Measurements from ENCODE around the gene NME2.

NME2 gene

GRCh38 chr17:51153210-51154072, 12.8 kb upstream of the NME2 start, which contains the start of gene NME1 (continued):
- TF ChIP-seq, protein P1, sequence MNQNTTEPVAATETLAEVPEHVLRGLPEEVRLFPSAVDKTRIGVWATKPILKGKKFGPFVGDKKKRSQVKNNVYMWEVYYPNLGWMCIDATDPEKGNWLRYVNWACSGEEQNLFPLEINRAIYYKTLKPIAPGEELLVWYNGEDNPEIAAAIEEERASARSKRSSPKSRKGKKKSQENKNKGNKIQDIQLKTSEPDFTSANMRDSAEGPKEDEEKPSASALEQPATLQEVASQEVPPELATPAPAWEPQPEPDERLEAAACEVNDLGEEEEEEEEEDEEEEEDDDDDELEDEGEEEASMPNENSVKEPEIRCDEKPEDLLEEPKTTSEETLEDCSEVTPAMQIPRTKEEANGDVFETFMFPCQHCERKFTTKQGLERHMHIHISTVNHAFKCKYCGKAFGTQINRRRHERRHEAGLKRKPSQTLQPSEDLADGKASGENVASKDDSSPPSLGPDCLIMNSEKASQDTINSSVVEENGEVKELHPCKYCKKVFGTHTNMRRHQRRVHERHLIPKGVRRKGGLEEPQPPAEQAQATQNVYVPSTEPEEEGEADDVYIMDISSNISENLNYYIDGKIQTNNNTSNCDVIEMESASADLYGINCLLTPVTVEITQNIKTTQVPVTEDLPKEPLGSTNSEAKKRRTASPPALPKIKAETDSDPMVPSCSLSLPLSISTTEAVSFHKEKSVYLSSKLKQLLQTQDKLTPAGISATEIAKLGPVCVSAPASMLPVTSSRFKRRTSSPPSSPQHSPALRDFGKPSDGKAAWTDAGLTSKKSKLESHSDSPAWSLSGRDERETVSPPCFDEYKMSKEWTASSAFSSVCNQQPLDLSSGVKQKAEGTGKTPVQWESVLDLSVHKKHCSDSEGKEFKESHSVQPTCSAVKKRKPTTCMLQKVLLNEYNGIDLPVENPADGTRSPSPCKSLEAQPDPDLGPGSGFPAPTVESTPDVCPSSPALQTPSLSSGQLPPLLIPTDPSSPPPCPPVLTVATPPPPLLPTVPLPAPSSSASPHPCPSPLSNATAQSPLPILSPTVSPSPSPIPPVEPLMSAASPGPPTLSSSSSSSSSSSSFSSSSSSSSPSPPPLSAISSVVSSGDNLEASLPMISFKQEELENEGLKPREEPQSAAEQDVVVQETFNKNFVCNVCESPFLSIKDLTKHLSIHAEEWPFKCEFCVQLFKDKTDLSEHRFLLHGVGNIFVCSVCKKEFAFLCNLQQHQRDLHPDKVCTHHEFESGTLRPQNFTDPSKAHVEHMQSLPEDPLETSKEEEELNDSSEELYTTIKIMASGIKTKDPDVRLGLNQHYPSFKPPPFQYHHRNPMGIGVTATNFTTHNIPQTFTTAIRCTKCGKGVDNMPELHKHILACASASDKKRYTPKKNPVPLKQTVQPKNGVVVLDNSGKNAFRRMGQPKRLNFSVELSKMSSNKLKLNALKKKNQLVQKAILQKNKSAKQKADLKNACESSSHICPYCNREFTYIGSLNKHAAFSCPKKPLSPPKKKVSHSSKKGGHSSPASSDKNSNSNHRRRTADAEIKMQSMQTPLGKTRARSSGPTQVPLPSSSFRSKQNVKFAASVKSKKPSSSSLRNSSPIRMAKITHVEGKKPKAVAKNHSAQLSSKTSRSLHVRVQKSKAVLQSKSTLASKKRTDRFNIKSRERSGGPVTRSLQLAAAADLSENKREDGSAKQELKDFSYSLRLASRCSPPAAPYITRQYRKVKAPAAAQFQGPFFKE (tag by site-specific recombination; IDR thresholded peaks at IDR 0.05; ENCODE audit: borderline replicate concordance): 0 out of 2 replicates have a peak, but pooled peaks have one; percentile 94
- TF ChIP-seq YY1 (tag by site-specific recombination; IDR thresholded peaks at IDR 0.05): peak; percentile 90
- TF ChIP-seq ZNF146 (tag by site-specific recombination; IDR thresholded peaks at IDR 0.05): peak; percentile 67
- TF ChIP-seq ZNF48 (tag by site-specific recombination; IDR thresholded peaks at IDR 0.05): no peak
- peak; percentile 98 for TF ChIP-seq ZEB2 (tag by site-specific recombination; IDR thresholded peaks at IDR 0.05)
- peak; percentile 76; the same call in 1 of the 2 replicates for TF ChIP-seq ZNF239 (tag by site-specific recombination; IDR thresholded peaks at IDR 0.05)
- peak; percentile 99 for TF ChIP-seq ZSCAN5A (tag by site-specific recombination; IDR thresholded peaks at IDR 0.05)
- no peak for TF ChIP-seq ZNF529 (tag by site-specific recombination; IDR thresholded peaks at IDR 0.05; ENCODE audit: insufficient replicate concordance)
- TF ChIP-seq ZBTB48 (tag by site-specific recombination; IDR thresholded peaks at IDR 0.05): peak; percentile 64
- TF ChIP-seq, protein P2, sequence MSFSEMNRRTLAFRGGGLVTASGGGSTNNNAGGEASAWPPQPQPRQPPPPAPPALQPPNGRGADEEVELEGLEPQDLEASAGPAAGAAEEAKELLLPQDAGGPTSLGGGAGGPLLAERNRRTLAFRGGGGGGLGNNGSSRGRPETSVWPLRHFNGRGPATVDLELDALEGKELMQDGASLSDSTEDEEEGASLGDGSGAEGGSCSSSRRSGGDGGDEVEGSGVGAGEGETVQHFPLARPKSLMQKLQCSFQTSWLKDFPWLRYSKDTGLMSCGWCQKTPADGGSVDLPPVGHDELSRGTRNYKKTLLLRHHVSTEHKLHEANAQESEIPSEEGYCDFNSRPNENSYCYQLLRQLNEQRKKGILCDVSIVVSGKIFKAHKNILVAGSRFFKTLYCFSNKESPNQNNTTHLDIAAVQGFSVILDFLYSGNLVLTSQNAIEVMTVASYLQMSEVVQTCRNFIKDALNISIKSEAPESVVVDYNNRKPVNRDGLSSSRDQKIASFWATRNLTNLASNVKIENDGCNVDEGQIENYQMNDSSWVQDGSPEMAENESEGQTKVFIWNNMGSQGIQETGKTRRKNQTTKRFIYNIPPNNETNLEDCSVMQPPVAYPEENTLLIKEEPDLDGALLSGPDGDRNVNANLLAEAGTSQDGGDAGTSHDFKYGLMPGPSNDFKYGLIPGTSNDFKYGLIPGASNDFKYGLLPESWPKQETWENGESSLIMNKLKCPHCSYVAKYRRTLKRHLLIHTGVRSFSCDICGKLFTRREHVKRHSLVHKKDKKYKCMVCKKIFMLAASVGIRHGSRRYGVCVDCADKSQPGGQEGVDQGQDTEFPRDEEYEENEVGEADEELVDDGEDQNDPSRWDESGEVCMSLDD (tag by site-specific recombination; IDR thresholded peaks at IDR 0.05): peak; percentile 84
- TF ChIP-seq KLF1 (tag by site-specific recombination; IDR thresholded peaks at IDR 0.05): peak; percentile 72
- TF ChIP-seq ZNF600 (tag by site-specific recombination; IDR thresholded peaks at IDR 0.05): peak; percentile 100
- TF ChIP-seq, protein P3, sequence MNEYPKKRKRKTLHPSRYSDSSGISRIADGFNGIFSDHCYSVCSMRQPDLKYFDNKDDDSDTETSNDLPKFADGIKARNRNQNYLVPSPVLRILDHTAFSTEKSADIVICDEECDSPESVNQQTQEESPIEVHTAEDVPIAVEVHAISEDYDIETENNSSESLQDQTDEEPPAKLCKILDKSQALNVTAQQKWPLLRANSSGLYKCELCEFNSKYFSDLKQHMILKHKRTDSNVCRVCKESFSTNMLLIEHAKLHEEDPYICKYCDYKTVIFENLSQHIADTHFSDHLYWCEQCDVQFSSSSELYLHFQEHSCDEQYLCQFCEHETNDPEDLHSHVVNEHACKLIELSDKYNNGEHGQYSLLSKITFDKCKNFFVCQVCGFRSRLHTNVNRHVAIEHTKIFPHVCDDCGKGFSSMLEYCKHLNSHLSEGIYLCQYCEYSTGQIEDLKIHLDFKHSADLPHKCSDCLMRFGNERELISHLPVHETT (tag by site-specific recombination; IDR thresholded peaks at IDR 0.05): peak; percentile 100
- no peak for TF ChIP-seq SETDB1 (IDR thresholded peaks at IDR 0.05; ENCODE audit: insufficient read length, low read length)
- TF ChIP-seq ZNF311 (tag by site-specific recombination; IDR thresholded peaks at IDR 0.05; ENCODE audit: borderline replicate concordance): no peak
- TF ChIP-seq, protein P4, sequence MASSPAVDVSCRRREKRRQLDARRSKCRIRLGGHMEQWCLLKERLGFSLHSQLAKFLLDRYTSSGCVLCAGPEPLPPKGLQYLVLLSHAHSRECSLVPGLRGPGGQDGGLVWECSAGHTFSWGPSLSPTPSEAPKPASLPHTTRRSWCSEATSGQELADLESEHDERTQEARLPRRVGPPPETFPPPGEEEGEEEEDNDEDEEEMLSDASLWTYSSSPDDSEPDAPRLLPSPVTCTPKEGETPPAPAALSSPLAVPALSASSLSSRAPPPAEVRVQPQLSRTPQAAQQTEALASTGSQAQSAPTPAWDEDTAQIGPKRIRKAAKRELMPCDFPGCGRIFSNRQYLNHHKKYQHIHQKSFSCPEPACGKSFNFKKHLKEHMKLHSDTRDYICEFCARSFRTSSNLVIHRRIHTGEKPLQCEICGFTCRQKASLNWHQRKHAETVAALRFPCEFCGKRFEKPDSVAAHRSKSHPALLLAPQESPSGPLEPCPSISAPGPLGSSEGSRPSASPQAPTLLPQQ (tag by site-specific recombination; IDR thresholded peaks at IDR 0.05): peak; percentile 94
- no peak for TF ChIP-seq ZNF398 (tag by site-specific recombination; IDR thresholded peaks at IDR 0.05)
- TF ChIP-seq ZNF184 (tag by site-specific recombination; IDR thresholded peaks at IDR 0.05): peak; percentile 89
- TF ChIP-seq MEIS1 (CRISPR knock-in tag; IDR thresholded peaks at IDR 0.05; ENCODE audit: borderline replicate concordance): no peak
- no peak for TF ChIP-seq ZNF274 (IDR thresholded peaks at IDR 0.05; ENCODE audit: low read length)
- TF ChIP-seq ZNF274 (tag by site-specific recombination; IDR thresholded peaks at IDR 0.05; ENCODE audit: borderline replicate concordance): no peak
- TF ChIP-seq ZNF157 (tag by site-specific recombination; IDR thresholded peaks at IDR 0.05): peak; percentile 47; the same call in 1 of the 2 replicates
- TF ChIP-seq ZNF302 (tag by site-specific recombination; IDR thresholded peaks at IDR 0.05; ENCODE audit: low read depth): no peak
- TF ChIP-seq ZFP69B (tag by site-specific recombination; IDR thresholded peaks at IDR 0.05): peak; percentile 97
